WERI-Rb-1 (cell line): Measurements from ENCODE around the gene SETBP1.

ENCODE experiments used
- DNase-seq: peaks from one replicate; pipeline ENCODE4 v3.0.0-alpha.2; 2020
- H3K27ac ChIP-seq: fragments of 250-450 bp; sonication (Bioruptor Pico); 2 replicates; pipeline ENCODE4 v1.5.1; 2020; ENCODE audit warnings: mild to moderate bottlenecking, moderate library complexity
- H3K27me3 ChIP-seq: fragments of 250-450 bp; sonication (Bioruptor Pico); 2 replicates; pipeline ENCODE4 v1.5.1; 2021; ENCODE audit warnings: mild to moderate bottlenecking, low read depth, moderate library complexity; ENCODE audit not compliant: insufficient read depth, severe bottlenecking
- H3K36me3 ChIP-seq: fragments of 250-450 bp; sonication (Bioruptor Pico); 2 replicates; pipeline ENCODE4 v1.5.1; 2020; ENCODE audit warnings: mild to moderate bottlenecking, moderate library complexity
- H3K4me3 ChIP-seq: 2 replicates; pipeline ENCODE4 v1.5.1; 2011; ENCODE audit warnings: low read depth, mild to moderate bottlenecking, control low read depth, low read length
- H3K9me3 ChIP-seq: fragments of 250-450 bp; sonication (Bioruptor Pico); 2 replicates; pipeline ENCODE4 v1.5.1; 2021; ENCODE audit warnings: mild to moderate bottlenecking, moderate library complexity; ENCODE audit not compliant: severe bottlenecking
- TF ChIP-seq, protein P1 (sequence below): IDR thresholded peaks from 2 replicates; pipeline ENCODE4 v1.5.1; 2011; ENCODE audit warnings: low read depth, mild to moderate bottlenecking, control low read depth, inconsistent platforms, low read length

The SETBP1 gene

DNA sequence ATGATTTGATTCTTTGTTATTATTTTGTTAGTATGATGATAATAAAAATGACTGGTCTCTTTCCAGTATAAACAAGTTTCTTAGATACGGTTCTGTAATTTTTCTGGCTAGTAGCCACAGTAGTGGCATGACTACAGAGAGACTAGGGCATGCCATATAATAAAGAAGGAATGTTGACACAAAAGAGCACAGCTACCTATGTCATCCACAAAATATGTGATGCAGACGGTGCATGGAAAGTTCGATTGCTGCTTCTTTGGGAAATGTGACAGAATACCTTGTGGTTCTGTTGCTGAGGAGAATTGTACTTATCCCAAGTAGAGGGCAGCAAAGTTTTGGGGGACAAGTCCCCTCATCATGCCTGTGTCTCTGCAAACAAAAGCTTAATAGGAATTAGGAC lies 26.1 kb upstream of the SETBP1 start:
- no peak for DNase-seq
- peaks cover 72% of the 10 kb centered on the region for H3K27me3 ChIP-seq
- H3K27ac ChIP-seq = no peak overlapping the region
- no peaks in the 10 kb centered on the region for H3K36me3 ChIP-seq
- H3K9me3 ChIP-seq = no peaks in the 10 kb centered on the region
- H3K4me3 ChIP-seq = no peak overlapping the region
- TF ChIP-seq, protein P1, sequence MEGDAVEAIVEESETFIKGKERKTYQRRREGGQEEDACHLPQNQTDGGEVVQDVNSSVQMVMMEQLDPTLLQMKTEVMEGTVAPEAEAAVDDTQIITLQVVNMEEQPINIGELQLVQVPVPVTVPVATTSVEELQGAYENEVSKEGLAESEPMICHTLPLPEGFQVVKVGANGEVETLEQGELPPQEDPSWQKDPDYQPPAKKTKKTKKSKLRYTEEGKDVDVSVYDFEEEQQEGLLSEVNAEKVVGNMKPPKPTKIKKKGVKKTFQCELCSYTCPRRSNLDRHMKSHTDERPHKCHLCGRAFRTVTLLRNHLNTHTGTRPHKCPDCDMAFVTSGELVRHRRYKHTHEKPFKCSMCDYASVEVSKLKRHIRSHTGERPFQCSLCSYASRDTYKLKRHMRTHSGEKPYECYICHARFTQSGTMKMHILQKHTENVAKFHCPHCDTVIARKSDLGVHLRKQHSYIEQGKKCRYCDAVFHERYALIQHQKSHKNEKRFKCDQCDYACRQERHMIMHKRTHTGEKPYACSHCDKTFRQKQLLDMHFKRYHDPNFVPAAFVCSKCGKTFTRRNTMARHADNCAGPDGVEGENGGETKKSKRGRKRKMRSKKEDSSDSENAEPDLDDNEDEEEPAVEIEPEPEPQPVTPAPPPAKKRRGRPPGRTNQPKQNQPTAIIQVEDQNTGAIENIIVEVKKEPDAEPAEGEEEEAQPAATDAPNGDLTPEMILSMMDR = no peak

DNA sequence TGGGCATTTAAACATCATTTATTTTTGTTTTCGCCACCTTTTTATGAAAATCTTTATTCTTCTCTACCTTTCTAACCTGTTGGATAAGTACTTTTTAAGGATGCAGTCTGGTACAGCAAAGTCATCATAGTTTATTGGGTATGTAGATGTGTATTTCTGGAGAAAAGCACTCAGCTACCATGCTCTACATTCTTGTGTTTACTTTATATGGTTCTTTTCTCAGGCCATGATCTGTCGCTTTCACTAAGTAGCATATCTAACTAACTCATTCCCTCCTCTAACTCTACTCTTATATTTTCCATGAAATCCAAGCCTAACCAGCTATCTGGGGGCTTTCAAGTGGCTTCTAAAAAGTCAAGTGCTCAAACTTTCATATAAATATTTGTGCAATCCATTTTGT lies 25.3 kb upstream of the SETBP1 start:
- Histone ChIP-seq H3K36me3 (no peaks in the 10 kb centered on the region), H3K27me3 (peaks cover 75% of the 10 kb centered on the region), H3K4me3 (no peak overlapping the region), H3K9me3 (no peaks in the 10 kb centered on the region), H3K27ac (no peak overlapping the region)
- TF ChIP-seq, protein P1 = no peak
- no peak for DNase-seq

DNA sequence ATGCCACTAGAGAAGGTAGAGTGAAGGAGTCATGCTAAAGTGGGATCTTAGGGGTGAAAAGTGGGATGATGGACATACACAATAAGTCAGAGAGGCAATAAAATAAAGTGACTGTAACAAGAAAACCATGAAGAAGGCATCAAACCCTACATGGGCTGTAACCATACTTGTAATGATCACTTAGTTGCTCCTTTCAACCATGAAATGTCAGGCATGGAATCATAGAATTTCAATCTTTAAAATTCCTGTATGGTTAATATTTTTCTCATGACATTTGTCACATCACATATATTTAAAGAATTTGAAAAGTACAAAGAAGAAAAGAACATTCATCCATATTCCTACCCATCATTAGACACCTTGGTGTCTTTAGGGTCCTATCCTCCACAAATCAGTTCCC lies 20.9 kb upstream of the SETBP1 start:
- Histone ChIP-seq H3K27me3 (peaks cover 67% of the 10 kb centered on the region), H3K4me3 (no peak overlapping the region), H3K9me3 (no peaks in the 10 kb centered on the region), H3K27ac (no peak overlapping the region), H3K36me3 (no peaks in the 10 kb centered on the region)
- TF ChIP-seq, protein P1 = no peak
- DNase-seq = no peak

DNA sequence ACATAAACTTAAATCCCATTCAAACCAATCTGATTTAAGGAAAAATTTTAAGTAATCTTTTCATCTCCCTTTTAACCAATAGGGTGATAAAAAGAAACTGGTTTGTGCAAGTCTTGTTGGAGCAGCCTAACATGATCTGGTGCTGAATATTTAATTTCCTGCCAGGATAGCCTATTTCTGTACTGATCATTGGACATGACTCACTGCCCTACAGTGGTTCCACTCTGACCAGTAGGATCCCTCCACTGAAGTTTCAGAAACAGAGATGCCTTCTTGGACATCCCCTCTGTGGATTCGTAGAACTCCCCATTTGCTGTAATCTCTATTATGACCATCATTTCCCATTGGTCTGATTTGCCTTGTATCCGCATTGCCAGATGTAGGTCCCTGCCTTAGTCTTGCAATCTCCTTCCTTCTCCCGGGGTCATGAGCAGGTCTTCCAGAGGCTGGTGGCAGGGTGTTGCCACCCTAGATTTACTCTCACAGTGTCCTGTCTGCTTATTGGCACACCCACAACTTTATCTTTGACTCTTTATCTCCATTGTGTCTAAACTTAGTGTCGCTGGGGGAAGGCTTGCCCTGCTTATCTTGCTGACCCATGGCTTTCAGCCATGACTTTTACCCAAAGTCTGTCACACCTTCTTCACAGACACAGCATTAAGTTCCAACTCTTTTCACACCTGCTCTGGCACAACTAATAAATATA lies 12.3 kb upstream of the SETBP1 start:
- Histone ChIP-seq H3K27me3 (peaks cover 73% of the 10 kb centered on the region), H3K4me3 (no peak overlapping the region), H3K36me3 (no peaks in the 10 kb centered on the region), H3K9me3 (no peaks in the 10 kb centered on the region), H3K27ac (no peak overlapping the region)
- DNase-seq = no peak
- TF ChIP-seq, protein P1 = no peak

DNA sequence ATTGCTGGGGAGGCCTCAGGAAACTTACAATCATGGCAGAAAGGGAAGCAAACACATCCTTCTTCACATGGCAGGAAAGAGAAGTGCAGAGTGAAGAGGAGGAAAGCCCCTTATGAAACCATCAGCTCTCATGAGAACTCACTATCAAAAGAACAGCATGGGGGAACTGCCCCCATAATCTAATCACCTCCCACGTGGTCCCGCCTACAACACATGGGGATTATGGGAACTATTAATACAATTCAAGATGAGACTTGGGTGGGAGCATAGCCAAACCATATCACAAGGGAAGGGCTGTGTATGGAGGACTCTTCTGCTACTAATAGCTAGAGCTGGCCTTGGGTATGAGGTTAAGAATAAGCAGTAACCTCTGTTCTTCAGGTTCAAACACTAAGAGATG lies 8.8 kb upstream of the SETBP1 start:
- TF ChIP-seq, protein P1 = no peak
- Histone ChIP-seq H3K36me3 (no peaks in the 10 kb centered on the region), H3K4me3 (no peak overlapping the region), H3K27me3 (peaks cover 69% of the 10 kb centered on the region), H3K27ac (no peak overlapping the region), H3K9me3 (no peaks in the 10 kb centered on the region)
- DNase-seq = no peak

DNA sequence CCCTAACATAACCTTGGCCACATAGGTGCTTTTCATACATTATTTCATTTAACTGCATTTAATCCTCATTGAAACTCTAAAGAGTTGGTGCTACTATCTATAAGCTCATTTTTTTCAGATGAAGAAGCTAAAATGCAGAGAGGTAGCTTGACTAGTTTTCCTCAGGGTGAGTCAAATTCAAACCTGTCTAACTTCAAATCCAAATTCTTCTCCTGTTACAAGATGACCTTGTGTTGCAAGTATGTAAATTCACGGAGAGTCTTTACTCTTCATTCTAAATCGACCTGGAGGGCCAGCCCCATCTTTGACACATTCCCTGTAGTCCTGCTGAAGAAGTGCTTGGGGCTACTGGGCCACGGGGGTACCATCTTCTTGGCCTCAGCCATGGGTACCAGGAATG lies 8.2 kb upstream of the SETBP1 start:
- Histone ChIP-seq H3K27ac (no peak overlapping the region), H3K9me3 (no peaks in the 10 kb centered on the region), H3K4me3 (no peak overlapping the region), H3K36me3 (no peaks in the 10 kb centered on the region), H3K27me3 (peaks cover 63% of the 10 kb centered on the region)
- no peak for DNase-seq
- TF ChIP-seq, protein P1 = no peak
